Astrocyte (in vitro differentiated cells and primary cell): ENCODE results near the gene AMER3. TPM values are rescaled to one million over a fixed set of nuclear protein-coding genes. Genes with fewer than 3 reads are reported as not detected.

ENCODE experiments used
- DNase-seq: peaks from one replicate; pipeline ENCODE4 v3.0.0-alpha.2; 2010; ENCODE audit warnings: low read depth
- FAIRE-seq: peaks from 2 replicates; lab custom pipeline; 2011; peaks lifted over from hg19 to GRCh38; lab: Jason Lieb, UNC
- H2AFZ ChIP-seq: 2 replicates; pipeline ENCODE4 v1.6.0; 2012; ENCODE audit warnings: low read depth, low read length, inconsistent platforms
- H3K27ac ChIP-seq: 2 replicates; pipeline ENCODE4 v1.5.1; 2011; ENCODE audit warnings: low read depth, low read length, inconsistent platforms
- H3K27me3 ChIP-seq: 2 replicates; pipeline ENCODE4 v1.6.0; 2011; ENCODE audit warnings: low read length, inconsistent platforms; ENCODE audit not compliant: insufficient read depth
- H3K36me3 ChIP-seq: 2 replicates; pipeline ENCODE4 v1.5.1; 2011; ENCODE audit warnings: low read length, inconsistent platforms; ENCODE audit not compliant: insufficient read depth
- H3K4me1 ChIP-seq: 2 replicates; pipeline ENCODE4 v1.5.1; 2011; ENCODE audit warnings: low read length, inconsistent platforms; ENCODE audit not compliant: insufficient read depth
- H3K4me2 ChIP-seq: 2 replicates; pipeline ENCODE4 v1.6.0; 2012; ENCODE audit warnings: low read length, inconsistent platforms
- H3K4me3 ChIP-seq: 2 replicates; pipeline ENCODE4 v1.5.1; 2011; ENCODE audit warnings: low read depth, mild to moderate bottlenecking, low read length, inconsistent platforms; ENCODE audit not compliant: insufficient read depth
- H3K79me2 ChIP-seq: 2 replicates; pipeline ENCODE4 v1.6.0; 2012; ENCODE audit warnings: mild to moderate bottlenecking, low read length, inconsistent platforms; ENCODE audit not compliant: insufficient read depth
- H3K9ac ChIP-seq: 2 replicates; pipeline ENCODE4 v1.6.0; 2012; ENCODE audit warnings: mild to moderate bottlenecking, low read length, inconsistent platforms
- H3K9me3 ChIP-seq: 2 replicates; pipeline ENCODE4 v1.5.1; 2012; ENCODE audit warnings: low read depth, mild to moderate bottlenecking, low read length, inconsistent platforms; ENCODE audit not compliant: insufficient read depth
- H4K20me1 ChIP-seq: 2 replicates; pipeline ENCODE4 v1.6.0; 2012; ENCODE audit warnings: low read length, inconsistent platforms; ENCODE audit not compliant: insufficient read depth
- H3K27ac Mint-ChIP-seq: one replicate; pipeline ENCODE4 v1.8.0; 2021; ENCODE audit warnings: mild to moderate bottlenecking, mixed read lengths; ENCODE audit not compliant: unreplicated experiment
- H3K27me3 Mint-ChIP-seq: one replicate; pipeline ENCODE4 v1.8.0; 2021; ENCODE audit warnings: low read depth, mixed read lengths; ENCODE audit not compliant: unreplicated experiment
- H3K36me3 Mint-ChIP-seq: one replicate; pipeline ENCODE4 v1.8.0; 2021; ENCODE audit warnings: low read depth, mixed read lengths; ENCODE audit not compliant: unreplicated experiment
- H3K4me1 Mint-ChIP-seq: one replicate; pipeline ENCODE4 v1.8.0; 2021; ENCODE audit warnings: low read depth, mixed read lengths; ENCODE audit not compliant: unreplicated experiment
- H3K4me3 Mint-ChIP-seq: one replicate; pipeline ENCODE4 v1.8.0; 2021; ENCODE audit warnings: mild to moderate bottlenecking, moderate library complexity, mixed read lengths; ENCODE audit not compliant: unreplicated experiment
- H3K9me3 Mint-ChIP-seq: one replicate; pipeline ENCODE4 v1.8.0; 2021; ENCODE audit warnings: mild to moderate bottlenecking, mixed read lengths; ENCODE audit not compliant: unreplicated experiment
- CTCF ChIP-seq: IDR thresholded peaks from 2 replicates; pipeline ENCODE4 v1.5.1; 2011; ENCODE audit warnings: low read depth, mild to moderate bottlenecking, inconsistent platforms, low read length, moderate library complexity; ENCODE audit not compliant: insufficient read depth
- EZH2 ChIP-seq: IDR thresholded peaks from 2 replicates; pipeline ENCODE4 v1.6.1; 2012; ENCODE audit warnings: mild to moderate bottlenecking, low read length, inconsistent platforms; ENCODE audit not compliant: insufficient read depth
- total RNA-seq: library from RNA; stranded (reverse); gene quantifications from 2 replicates; pipeline ENCODE4 v1.2.1, GENCODE V29; 2021

AMER3 gene
- total RNA-seq, 1 donor from 2014 or later: not detected

- H3K9ac ChIP-seq: no peak overlapping the region
- no peaks in the 10 kb centered on the region for H3K27me3 ChIP-seq
- no peaks in the 10 kb centered on the region for H4K20me1 ChIP-seq
- no peak overlapping the region for H3K27ac ChIP-seq
- no peaks in the 10 kb centered on the region for H3K36me3 ChIP-seq
- no peaks in the 10 kb centered on the region for H3K36me3 Mint-ChIP-seq
- no peaks in the 10 kb centered on the region for H3K9me3 ChIP-seq
- no peaks in the 10 kb centered on the region for H3K9me3 Mint-ChIP-seq
- no peaks in the 10 kb centered on the region for H3K79me2 ChIP-seq
- no peak overlapping the region for H3K27ac Mint-ChIP-seq
- no peak overlapping the region for H3K4me2 ChIP-seq
- no peak for FAIRE-seq
- TF ChIP-seq EZH2: no peak
- no peak for TF ChIP-seq CTCF
- H3K27me3 Mint-ChIP-seq: peaks cover 15% of the 10 kb centered on the region
- no peak overlapping the region for H3K4me3 ChIP-seq
- H3K4me1 ChIP-seq: no peaks in the 10 kb centered on the region
- no peak for DNase-seq
- no peaks in the 10 kb centered on the region for H3K4me1 Mint-ChIP-seq
- H3K4me3 Mint-ChIP-seq: no peak overlapping the region
- no peak overlapping the region for H2AFZ ChIP-seq
These were observed 14.7 kb upstream of the AMER3 start for GRCh38 chr2:130740671-130741070.

- Mint-ChIP-seq H3K27ac (no peak overlapping the region), H3K27me3 (peaks cover 17% of the 10 kb centered on the region), H3K9me3 (no peaks in the 10 kb centered on the region), H3K4me1 (no peaks in the 10 kb centered on the region), H3K4me3 (no peak overlapping the region), H3K36me3 (no peaks in the 10 kb centered on the region)
- TF ChIP-seq EZH2 (no peak), CTCF (no peak)
- Histone ChIP-seq H3K9me3 (no peaks in the 10 kb centered on the region), H2AFZ (no peak overlapping the region), H4K20me1 (no peaks in the 10 kb centered on the region), H3K9ac (no peak overlapping the region), H3K4me2 (no peak overlapping the region), H3K27ac (no peak overlapping the region), H3K79me2 (no peaks in the 10 kb centered on the region), H3K4me1 (no peaks in the 10 kb centered on the region), H3K4me3 (no peak overlapping the region), H3K27me3 (no peaks in the 10 kb centered on the region), H3K36me3 (no peaks in the 10 kb centered on the region)
- DNase-seq (no peak), FAIRE-seq (no peak)
These were observed 12.1 kb upstream of the AMER3 start for GRCh38 chr2:130743278-130743677.

GRCh38 chr2:130744287-130745117, 10.8 kb upstream of the AMER3 start:
- TF ChIP-seq EZH2 (no peak), CTCF (no peak)

More at GRCh38 chr2:130744287-130745117, 10.8 kb upstream of the AMER3 start:
- no peak overlapping the region for H3K4me2 ChIP-seq
- no peaks in the 10 kb centered on the region for H3K4me1 ChIP-seq
- no peak for FAIRE-seq
- peaks cover 21% of the 10 kb centered on the region for H3K27me3 Mint-ChIP-seq
- no peak overlapping the region for H3K27ac ChIP-seq
- H3K27me3 ChIP-seq: no peaks in the 10 kb centered on the region
- no peak overlapping the region for H2AFZ ChIP-seq
- no peak for DNase-seq
- H3K36me3 ChIP-seq: no peaks in the 10 kb centered on the region
- H3K36me3 Mint-ChIP-seq: no peaks in the 10 kb centered on the region
- no peaks in the 10 kb centered on the region for H3K9me3 ChIP-seq
- no peak overlapping the region for H3K27ac Mint-ChIP-seq
- no peaks in the 10 kb centered on the region for H4K20me1 ChIP-seq
- H3K4me3 ChIP-seq: no peak overlapping the region
- H3K79me2 ChIP-seq: no peaks in the 10 kb centered on the region
- no peaks in the 10 kb centered on the region for H3K4me1 Mint-ChIP-seq
- no peaks in the 10 kb centered on the region for H3K9me3 Mint-ChIP-seq
- no peak overlapping the region for H3K4me3 Mint-ChIP-seq
- no peak overlapping the region for H3K9ac ChIP-seq
